Posterior cingulate gyrus (tissue), 11 donors: ENCODE results near the gene ADCY4.
A peak's percentile ranks its signal among the peaks of the same experiment; 100 is the strongest.
"Not testable (repeated sequence)": the region's sequence is repeated elsewhere in the genome, so short reads cannot be mapped to it uniquely, and the experiment has no call there.

Experiments
- DNase-seq, 10 donors: peaks; one replicate each; pipeline versions ENCODE4 v3.0.0 to v3.0.0-alpha.2; 2020 to 2021; ENCODE audit warnings: mixed read lengths in 3 of 10
- intact Hi-C: fragments of 100-400 bp; cut with DNase I; formaldehyde crosslinking; loops from one replicate; pipeline ENCODE4 v1.15.1; 2023

Gene ADCY4

GRCh38 chr14:24334431-24335291, at the start of gene ADCY4:
Gene ADCY4 (minus strand): TSS chr14:24335071. CDS start chr14:24334652, 419 bp downstream.
- peak in 2 of 10 donors; percentile 76 to 78 for DNase-seq
- intact Hi-C loops: no loop called here

GRCh38 chr14:24384169-24384568, 49.3 kb upstream of the ADCY4 start:
- intact Hi-C loops: no loop called here
- DNase-seq: no peak

DNA sequence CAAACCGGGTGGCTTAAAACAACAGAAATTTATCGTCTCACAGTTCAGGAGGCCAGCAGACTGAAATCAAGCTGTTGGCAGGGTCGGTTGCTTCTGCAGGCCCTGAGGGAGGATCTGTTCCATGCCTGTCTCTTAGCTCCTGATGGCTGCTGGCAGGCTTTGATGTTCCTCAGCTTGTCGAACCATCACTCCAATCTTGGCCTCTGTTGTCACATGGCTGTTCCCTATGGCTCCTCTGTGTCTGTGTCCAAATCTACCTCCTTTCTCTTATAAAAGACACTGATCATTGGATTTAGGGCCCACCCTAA, 47.1 kb upstream of the ADCY4 start:
- intact Hi-C loops: no loop called here
- DNase-seq: no peak

- intact Hi-C loops: no loop called here
- DNase-seq: peak in 1 of 10 donors; percentile 53
Measured at GRCh38 chr14:24381363-24382063, 46.6 kb upstream of the ADCY4 start.

DNA sequence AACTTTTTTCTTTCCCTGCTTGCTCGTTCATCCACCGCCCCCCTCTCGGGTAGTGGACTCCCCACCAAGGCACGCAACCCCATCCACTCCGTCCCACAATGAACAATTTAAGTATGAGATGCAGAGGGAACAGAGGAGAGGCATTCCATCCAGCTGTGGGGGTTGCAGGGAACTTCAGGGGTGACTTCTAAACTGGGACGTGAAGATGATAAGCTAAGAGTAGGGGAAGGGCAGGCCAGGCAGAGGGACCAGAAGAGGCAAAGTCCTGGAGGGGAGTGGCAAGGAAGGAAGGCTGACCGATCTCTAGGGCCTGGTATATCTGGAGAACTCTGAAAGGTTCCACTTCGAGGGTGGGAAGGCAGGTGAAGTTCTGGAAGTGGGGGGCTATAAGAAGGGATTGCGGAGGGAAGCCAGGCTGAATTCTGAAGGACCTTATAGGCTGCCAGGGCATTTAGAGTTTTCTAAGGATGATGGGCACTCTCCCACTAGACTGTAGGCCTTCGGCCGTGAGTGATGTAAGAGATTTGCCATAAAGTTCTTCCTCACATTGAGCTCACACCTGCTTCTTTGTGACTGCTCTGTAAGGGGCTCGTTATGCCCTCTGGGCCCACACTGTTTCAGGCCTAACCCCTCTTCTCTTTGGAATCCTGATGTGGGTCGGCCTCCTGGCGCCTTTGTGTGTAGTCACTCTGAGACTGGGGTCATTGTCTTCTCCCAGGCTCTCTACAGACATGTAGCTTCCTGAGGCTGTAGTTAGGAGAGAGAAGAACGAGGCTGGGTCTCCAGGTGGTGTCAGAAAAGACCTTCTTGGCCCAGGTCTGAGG, 45.2 kb upstream of the ADCY4 start:
- intact Hi-C loops: no loop called here
- DNase-seq: no peak

DNA sequence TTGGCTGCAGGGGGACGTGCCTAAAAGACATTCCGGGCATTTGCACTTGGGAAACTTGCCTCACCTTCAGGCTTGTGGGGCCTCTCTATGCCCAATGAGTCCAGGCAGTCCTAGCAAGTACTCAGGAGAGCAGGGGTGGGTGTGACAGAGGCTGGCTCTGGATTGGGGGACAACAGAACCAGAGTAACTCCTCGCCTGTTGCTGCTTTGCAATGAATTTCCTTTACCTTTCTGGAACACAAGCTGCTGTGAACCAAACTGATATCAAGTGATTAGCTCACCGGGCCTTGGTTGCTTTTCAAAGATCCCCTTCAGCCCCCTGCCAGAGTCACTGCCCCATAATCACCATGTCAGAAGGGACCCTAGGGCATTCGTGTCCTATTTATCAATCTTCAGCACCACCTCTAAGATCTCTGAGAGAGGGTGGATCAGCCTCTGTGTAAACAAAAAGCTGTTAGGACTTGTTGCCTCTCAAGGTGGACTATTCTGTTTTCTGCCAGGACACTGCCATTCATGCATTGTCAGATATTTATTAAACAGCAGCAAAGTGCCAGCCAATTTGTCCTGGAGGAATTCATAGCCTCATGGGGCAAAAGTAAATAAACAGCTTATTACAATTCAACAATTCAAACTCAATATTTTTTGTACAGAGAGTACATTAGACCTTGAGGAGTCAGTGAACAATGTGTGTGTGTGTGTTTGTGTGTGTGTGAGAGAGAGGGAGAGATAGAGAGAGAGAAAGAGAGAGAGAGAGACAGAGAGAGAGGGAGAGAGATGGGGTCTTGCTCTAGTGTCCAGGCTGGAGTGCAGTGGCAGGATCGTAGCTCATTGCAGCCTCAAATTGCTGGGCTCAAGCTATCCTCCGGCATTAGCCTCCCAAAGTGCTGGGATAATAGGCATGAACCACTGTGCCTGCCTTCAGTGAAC, 44.4 kb upstream of the ADCY4 start:
- peak in 1 of 10 donors; percentile 63 for DNase-seq
- intact Hi-C loops: no loop called here

- intact Hi-C loops: no loop called here
- DNase-seq: no peak
Measured at GRCh38 chr14:24378327-24378726, 43.5 kb upstream of the ADCY4 start.

DNA sequence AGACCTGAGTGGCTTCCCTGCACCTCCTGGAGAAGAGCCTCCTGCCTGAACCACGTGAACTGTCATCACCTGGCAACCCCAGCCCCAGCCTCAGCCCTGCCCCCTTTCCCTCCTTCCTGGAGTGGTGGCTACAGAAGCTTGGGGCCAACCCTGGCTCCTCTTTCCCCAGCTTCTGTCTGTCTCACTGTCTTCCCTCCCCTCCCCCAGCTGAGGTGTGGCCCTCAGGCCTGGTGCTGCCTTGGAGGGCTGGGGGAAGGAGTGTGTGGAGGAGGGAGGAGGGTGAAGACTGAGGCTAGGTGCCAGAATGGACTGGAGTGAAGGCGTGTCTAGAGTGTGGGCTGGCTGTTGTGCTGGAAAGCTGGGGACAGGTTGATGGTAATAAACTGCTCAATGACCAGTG, 42.8 kb upstream of the ADCY4 start:
- no peak for DNase-seq
- intact Hi-C loops: no loop called here

- peak in 1 of 10 donors; percentile 48 for DNase-seq
- intact Hi-C loops: no loop called here
Measured at GRCh38 chr14:24377126-24377525, 42.3 kb upstream of the ADCY4 start.

DNA sequence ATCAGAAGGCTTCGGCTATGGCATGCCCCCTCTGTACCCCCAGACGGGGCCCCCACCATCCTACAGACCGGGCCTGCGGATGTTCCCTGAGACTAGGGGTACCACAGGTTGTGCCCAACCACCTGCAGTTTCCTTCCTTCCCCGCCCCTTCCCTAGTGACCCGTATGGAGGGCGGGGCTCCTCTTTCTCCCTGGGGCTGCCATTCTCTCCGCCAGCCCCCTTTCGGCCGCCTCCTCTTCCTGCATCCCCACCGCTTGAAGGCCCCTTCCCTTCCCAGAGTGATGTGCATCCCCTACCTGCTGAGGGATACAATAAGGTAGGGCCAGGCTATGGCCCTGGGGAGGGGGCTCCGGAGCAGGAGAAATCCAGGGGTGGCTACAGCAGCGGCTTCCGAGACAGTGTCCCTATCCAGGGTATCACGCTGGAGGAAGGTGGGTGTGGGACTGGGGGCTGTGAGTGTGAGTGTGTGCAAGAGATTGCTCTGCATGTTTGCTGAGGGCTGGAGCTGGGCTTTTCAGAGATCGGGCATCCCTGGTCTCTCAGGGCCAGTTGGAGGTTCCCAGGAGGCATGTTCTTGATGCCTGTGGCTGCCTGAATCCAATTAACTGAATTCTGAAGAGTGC, 41.7 kb upstream of the ADCY4 start:
- intact Hi-C loops: no loop called here
- peak in 1 of 10 donors; percentile 63 for DNase-seq

- intact Hi-C loops: no loop called here
- DNase-seq: peak in 1 of 10 donors; percentile 48
Measured at GRCh38 chr14:24372701-24373416, 38.0 kb upstream of the ADCY4 start.

- intact Hi-C loops, DNase-seq: not testable (repeated sequence)
Measured at GRCh38 chr14:24371605-24372004, 36.7 kb upstream of the ADCY4 start.

DNA sequence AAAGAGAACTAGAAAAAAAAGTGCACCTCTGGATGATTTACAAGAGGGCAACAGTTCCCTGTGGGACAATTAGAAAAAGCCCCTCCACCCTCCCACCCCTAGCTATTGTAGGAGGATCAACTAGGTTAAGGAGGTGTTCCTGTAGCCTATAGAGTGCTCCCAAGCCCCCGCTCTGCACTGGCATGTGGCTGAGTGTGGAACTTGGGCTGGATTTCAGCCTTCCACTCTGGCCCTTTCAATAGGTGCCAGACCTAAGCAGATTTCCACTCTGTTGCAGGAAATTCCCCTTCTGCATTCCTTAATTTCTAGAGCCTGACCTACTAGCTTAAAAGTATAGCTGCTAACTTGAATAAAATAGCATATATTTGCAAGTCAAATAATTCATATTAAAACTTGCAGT, 35.9 kb upstream of the ADCY4 start:
- DNase-seq: no peak
- intact Hi-C loops: no loop called here

GRCh38 chr14:24369907-24370687, 35.2 kb upstream of the ADCY4 start:
- DNase-seq: peak in 1 of 10 donors; percentile 81
- intact Hi-C loops: loop anchor here (5.0 kb wide), 1 partner anchor 57 kb away; the partner anchor contains the start of genes CBLN3 and KHNYN

- DNase-seq: peak in 1 of 10 donors; percentile 62
- intact Hi-C loops: loop anchor here (5.0 kb wide), 1 partner anchor 58 kb away; the partner anchor contains the start of genes CBLN3 and KHNYN
Measured at GRCh38 chr14:24369463-24369862, 34.6 kb upstream of the ADCY4 start.

GRCh38 chr14:24368562-24369252, 33.8 kb upstream of the ADCY4 start:
- intact Hi-C loops: loop anchor here (5.0 kb wide), 1 partner anchor 59 kb away; the partner anchor contains the start of genes CBLN3 and KHNYN
- DNase-seq: peak in 5 of 10 donors; percentile 21 to 89 (median 34)

DNA sequence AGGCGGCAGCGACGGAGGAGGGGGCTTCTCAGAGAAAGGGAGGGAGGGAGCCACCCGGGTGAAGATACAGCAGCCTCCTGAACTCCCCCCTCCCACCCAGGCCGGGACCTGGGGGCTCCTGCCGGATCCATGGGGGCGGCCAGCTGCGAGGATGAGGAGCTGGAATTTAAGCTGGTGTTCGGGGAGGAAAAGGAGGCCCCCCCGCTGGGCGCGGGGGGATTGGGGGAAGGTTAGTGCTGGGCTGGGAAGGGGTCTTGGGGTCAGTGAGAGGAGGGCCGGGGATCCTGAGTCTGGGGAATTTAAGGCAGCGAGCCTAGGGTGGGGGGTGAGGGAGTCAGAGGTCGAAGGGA, 33.3 kb upstream of the ADCY4 start:
- intact Hi-C loops: loop anchor here (5.0 kb wide), 1 partner anchor 59 kb away; the partner anchor contains the start of genes CBLN3 and KHNYN
- DNase-seq: no peak
